ENCODE measurements around the gene MYL11. TPM values are rescaled to one million over a fixed set of nuclear protein-coding genes. Genes with fewer than 3 reads are reported as not detected.

MYL11 gene
- polyA plus RNA-seq, 1 donor (not counting 4 experiments of a cell fraction or from before 2014, with no cell fraction given) = not detected

- Histone ChIP-seq H3K9me3 (ENCODE audit: control insufficient read depth, low read depth, low read length) (no peaks in the 10 kb centered on the region), H2AFZ (ENCODE audit: control insufficient read depth, low read length) (no peak overlapping the region), H3K36me3 (ENCODE audit: control insufficient read depth in 2 of 2, extremely low read depth in 1 of 2, insufficient read depth in 2 of 2, low read length in 2 of 2) (peaks cover 35 to 45% of the 10 kb centered on the region in 2 experiments), H3K4me2 (ENCODE audit: control insufficient read depth, extremely low read depth, insufficient read depth, low read depth, low read length) (peak overlapping the region; percentile 92), H3K27me3 (ENCODE audit: control insufficient read depth, extremely low read depth, insufficient read depth, low read length) (no peaks in the 10 kb centered on the region), H4K20me1 (ENCODE audit: control insufficient read depth, extremely low read depth, insufficient read depth, low read length) (no peaks in the 10 kb centered on the region), H3K4me1 (ENCODE audit: control insufficient read depth, extremely low read depth, insufficient read depth, low read length) (peaks cover 16% of the 10 kb centered on the region), H3K79me2 (ENCODE audit: control insufficient read depth, insufficient read depth, low read length) (peaks cover 30% of the 10 kb centered on the region), H3K9me1 (ENCODE audit: control insufficient read depth, extremely low read depth, insufficient read depth, low read length) (no peaks in the 10 kb centered on the region), H3K27ac (ENCODE audit: control insufficient read depth, insufficient read depth, low read length) (no peak overlapping the region), H3K4me3 (ENCODE audit: control insufficient read depth in 2 of 3, extremely low read depth in 1 of 3, insufficient read depth in 2 of 3, low read depth in 1 of 3, low read length in 3 of 3) (peak overlapping the region; percentile 95 to 100 (median 99)), H3K9ac (ENCODE audit: control insufficient read depth, extremely low read depth, insufficient read depth, low read length) (peak overlapping the region; percentile 95)
- FAIRE-seq (no peak), DNase-seq (ENCODE audit: low read depth, low spot score) (no peak)
- dilution Hi-C loops (cut with MboI; ENCODE audit: extremely low pct_ligation_motif_present, low sequenced_read_pairs) = no loop called here
- TF ChIP-seq EZH2 (IDR thresholded peaks at IDR 0.05; ENCODE audit: low read length) (no peak), CTCF (optimal IDR thresholded peaks at IDR 0.05 in 1 of 3, IDR thresholded peaks at IDR 0.05 in 1 of 3, conservative IDR thresholded peaks at IDR 0.05 in 1 of 3; ENCODE audit: extremely low read depth in 1 of 3, insufficient read depth in 2 of 3, low read length in 3 of 3) (no peak)
Observed at GRCh38 chr16:30353438-30354129, 21.0 kb upstream of the MYL11 start.

GRCh38 chr16:30354423-30355143 lies 20.0 kb upstream of the MYL11 start:
- peak overlapping the region; percentile 93 for H2AFZ ChIP-seq (ENCODE audit: control insufficient read depth, low read length)
- no peak for TF ChIP-seq CTCF (optimal IDR thresholded peaks at IDR 0.05 in 1 of 3, IDR thresholded peaks at IDR 0.05 in 1 of 3, conservative IDR thresholded peaks at IDR 0.05 in 1 of 3; ENCODE audit: extremely low read depth in 1 of 3, insufficient read depth in 2 of 3, low read length in 3 of 3)
- no peak for TF ChIP-seq EZH2 (IDR thresholded peaks at IDR 0.05; ENCODE audit: low read length)
- H3K27me3 ChIP-seq (ENCODE audit: control insufficient read depth, extremely low read depth, insufficient read depth, low read length) = no peaks in the 10 kb centered on the region
- FAIRE-seq = no peak
- H3K4me2 ChIP-seq (ENCODE audit: control insufficient read depth, extremely low read depth, insufficient read depth, low read depth, low read length) = peak overlapping the region; percentile 92
- peaks cover 33% of the 10 kb centered on the region for H3K79me2 ChIP-seq (ENCODE audit: control insufficient read depth, insufficient read depth, low read length)
- H3K9me1 ChIP-seq (ENCODE audit: control insufficient read depth, extremely low read depth, insufficient read depth, low read length) = no peaks in the 10 kb centered on the region
- peak overlapping the region; percentile 96 for H3K27ac ChIP-seq (ENCODE audit: control insufficient read depth, insufficient read depth, low read length)
- peak overlapping the region; percentile 95 for H3K9ac ChIP-seq (ENCODE audit: control insufficient read depth, extremely low read depth, insufficient read depth, low read length)
- H4K20me1 ChIP-seq (ENCODE audit: control insufficient read depth, extremely low read depth, insufficient read depth, low read length) = no peaks in the 10 kb centered on the region
- DNase-seq (ENCODE audit: low read depth, low spot score) = no peak
- dilution Hi-C loops (cut with MboI; ENCODE audit: extremely low pct_ligation_motif_present, low sequenced_read_pairs) = no loop called here
- no peaks in the 10 kb centered on the region for H3K9me3 ChIP-seq (ENCODE audit: control insufficient read depth, low read depth, low read length)
- peaks cover 16% of the 10 kb centered on the region for H3K4me1 ChIP-seq (ENCODE audit: control insufficient read depth, extremely low read depth, insufficient read depth, low read length)
- peaks cover 37 to 53% of the 10 kb centered on the region in 2 experiments for H3K36me3 ChIP-seq (ENCODE audit: control insufficient read depth in 2 of 2, extremely low read depth in 1 of 2, insufficient read depth in 2 of 2, low read length in 2 of 2)
- peak overlapping the region; percentile 95 to 100 (median 99) for H3K4me3 ChIP-seq (ENCODE audit: control insufficient read depth in 2 of 3, extremely low read depth in 1 of 3, insufficient read depth in 2 of 3, low read depth in 1 of 3, low read length in 3 of 3)
